ENCODE data around the gene NBEA. TPM values are rescaled to one million over a fixed set of nuclear protein-coding genes. Genes with fewer than 3 reads are reported as not detected.

The NBEA gene
- total RNA-seq, 4 donors from 2014 or later = 0.34 to 10.3 (median 2.4) TPM

DNA sequence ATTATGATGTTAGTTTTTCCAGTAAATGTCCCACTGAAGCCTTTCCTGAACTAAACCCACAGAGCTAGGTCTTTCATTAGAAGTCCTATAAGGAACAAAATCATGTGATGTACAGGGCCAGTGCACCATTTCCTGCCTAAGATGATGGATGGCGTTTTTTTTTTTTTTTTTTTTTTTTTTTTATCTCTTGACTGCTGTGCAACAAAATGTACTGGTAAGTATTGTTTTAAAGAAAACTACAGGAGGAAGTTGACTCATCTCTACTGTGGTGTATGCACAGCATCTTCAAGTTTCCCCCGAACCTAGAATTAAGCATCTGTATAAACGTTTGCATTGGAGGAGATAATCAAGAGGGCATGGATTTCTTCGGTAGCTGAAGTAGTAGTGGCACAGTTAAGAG is 197.5 kb downstream of the NBEA start:
- no peaks in the 10 kb centered on the region for H3K9me3 ChIP-seq
- no peak overlapping the region for H3K4me3 ChIP-seq
- no peak overlapping the region for H3K27ac ChIP-seq
- no peaks in the 10 kb centered on the region for H3K27me3 ChIP-seq
- 49 to 55% methylated on average over 4 of the region's 4 CpGs for WGBS, 2 donors
- H3K4me1 ChIP-seq = no peaks in the 10 kb centered on the region
- no peak for DNase-seq
- TF ChIP-seq, protein P1, sequence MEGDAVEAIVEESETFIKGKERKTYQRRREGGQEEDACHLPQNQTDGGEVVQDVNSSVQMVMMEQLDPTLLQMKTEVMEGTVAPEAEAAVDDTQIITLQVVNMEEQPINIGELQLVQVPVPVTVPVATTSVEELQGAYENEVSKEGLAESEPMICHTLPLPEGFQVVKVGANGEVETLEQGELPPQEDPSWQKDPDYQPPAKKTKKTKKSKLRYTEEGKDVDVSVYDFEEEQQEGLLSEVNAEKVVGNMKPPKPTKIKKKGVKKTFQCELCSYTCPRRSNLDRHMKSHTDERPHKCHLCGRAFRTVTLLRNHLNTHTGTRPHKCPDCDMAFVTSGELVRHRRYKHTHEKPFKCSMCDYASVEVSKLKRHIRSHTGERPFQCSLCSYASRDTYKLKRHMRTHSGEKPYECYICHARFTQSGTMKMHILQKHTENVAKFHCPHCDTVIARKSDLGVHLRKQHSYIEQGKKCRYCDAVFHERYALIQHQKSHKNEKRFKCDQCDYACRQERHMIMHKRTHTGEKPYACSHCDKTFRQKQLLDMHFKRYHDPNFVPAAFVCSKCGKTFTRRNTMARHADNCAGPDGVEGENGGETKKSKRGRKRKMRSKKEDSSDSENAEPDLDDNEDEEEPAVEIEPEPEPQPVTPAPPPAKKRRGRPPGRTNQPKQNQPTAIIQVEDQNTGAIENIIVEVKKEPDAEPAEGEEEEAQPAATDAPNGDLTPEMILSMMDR (IDR thresholded peaks at IDR 0.05) = no peak
- TF ChIP-seq POLR2A (IDR thresholded peaks at IDR 0.05) = no peak
- H3K36me3 ChIP-seq = no peaks in the 10 kb centered on the region
- intact Hi-C loops (cut with DNase I) = no loop called here

DNA sequence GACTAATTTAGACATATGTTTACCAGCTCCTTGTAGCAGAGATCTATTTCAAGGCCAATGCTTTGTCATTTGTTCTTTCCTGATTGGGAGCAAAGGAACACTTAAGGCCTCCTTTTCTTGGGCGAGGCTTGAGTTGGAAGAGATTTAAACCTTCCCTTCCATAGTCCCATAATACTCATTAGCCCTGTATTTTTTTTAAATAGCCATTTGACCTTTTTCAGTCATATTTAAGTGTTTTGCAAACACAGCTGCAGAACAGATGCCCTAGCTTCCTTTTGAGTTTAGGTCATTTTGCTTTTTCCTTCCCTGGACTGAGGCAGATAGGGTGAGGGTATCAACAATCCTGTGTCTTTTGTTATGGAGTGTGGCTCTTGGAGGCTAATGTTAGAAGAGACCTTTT is 198.3 kb downstream of the NBEA start:
- intact Hi-C loops (cut with DNase I) = no loop called here
- 65 to 83% methylated on average over 1 of the region's 1 CpG for WGBS, 2 donors

DNA sequence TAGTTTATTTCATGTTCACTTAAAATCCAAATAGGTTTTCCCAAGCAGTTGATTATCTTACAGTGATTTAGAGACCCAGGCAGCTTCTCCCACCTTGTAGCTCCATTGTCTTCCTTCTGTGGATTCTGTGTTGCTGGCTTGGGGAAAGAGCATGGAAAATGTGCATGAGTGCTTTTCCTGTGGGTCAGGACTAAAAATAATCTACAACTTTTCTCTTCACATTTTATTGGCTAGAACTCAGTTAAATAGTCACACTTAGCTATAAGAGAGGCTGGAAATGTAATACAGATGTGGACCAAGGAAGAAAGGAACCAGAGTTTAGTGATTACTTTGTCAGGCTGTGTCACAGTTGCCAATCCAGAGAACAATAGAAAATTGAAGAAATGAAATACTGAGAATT is 198.8 kb downstream of the NBEA start:
- H3K36me3 ChIP-seq = no peaks in the 10 kb centered on the region
- H3K4me3 ChIP-seq = no peak overlapping the region
- TF ChIP-seq, protein P1 (IDR thresholded peaks at IDR 0.05) = no peak
- no peak for TF ChIP-seq POLR2A (IDR thresholded peaks at IDR 0.05)
- H3K4me1 ChIP-seq = no peaks in the 10 kb centered on the region
- H3K27ac ChIP-seq = no peak overlapping the region
- H3K9me3 ChIP-seq = no peaks in the 10 kb centered on the region
- intact Hi-C loops (cut with DNase I) = no loop called here
- no peak for DNase-seq
- H3K27me3 ChIP-seq = no peaks in the 10 kb centered on the region

More for the DNA sequence above, 198.3 kb downstream of the NBEA start:
- TF ChIP-seq, protein P1 (IDR thresholded peaks at IDR 0.05) = no peak
- TF ChIP-seq POLR2A (IDR thresholded peaks at IDR 0.05) = no peak
- no peaks in the 10 kb centered on the region for H3K9me3 ChIP-seq
- no peak for DNase-seq
- H3K4me1 ChIP-seq = no peaks in the 10 kb centered on the region
- H3K27ac ChIP-seq = no peak overlapping the region
- no peaks in the 10 kb centered on the region for H3K27me3 ChIP-seq
- H3K4me3 ChIP-seq = no peak overlapping the region
- no peaks in the 10 kb centered on the region for H3K36me3 ChIP-seq

DNA sequence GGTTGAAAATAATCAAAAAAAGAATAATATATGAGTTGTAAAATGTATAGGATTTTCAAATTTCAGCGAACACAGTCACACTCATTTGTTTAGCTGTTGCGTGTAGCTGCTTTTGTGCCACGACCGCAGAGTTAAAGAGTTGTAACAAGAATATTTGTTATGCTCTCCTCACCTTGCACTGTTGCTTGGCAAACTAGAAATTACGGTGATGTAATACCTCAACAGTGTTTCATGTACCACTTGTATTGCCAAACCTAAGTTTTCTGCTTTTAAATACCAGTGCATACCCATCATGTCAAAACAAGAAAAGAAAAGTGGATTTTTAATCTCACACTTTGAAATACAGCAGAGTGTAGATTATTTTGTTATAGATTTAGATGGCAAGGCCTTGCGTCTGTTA is 201.1 kb downstream of the NBEA start:
- Histone ChIP-seq H3K36me3 (no peaks in the 10 kb centered on the region), H3K4me1 (no peaks in the 10 kb centered on the region), H3K27me3 (no peaks in the 10 kb centered on the region), H3K9me3 (no peaks in the 10 kb centered on the region), H3K4me3 (no peak overlapping the region), H3K27ac (no peak overlapping the region)
- 51 to 64% methylated on average over 6 of the region's 6 CpGs for WGBS, 2 donors
- intact Hi-C loops (cut with DNase I) = no loop called here
- no peak for TF ChIP-seq POLR2A (IDR thresholded peaks at IDR 0.05)
- TF ChIP-seq, protein P1 (IDR thresholded peaks at IDR 0.05) = no peak
- no peak for DNase-seq

DNA sequence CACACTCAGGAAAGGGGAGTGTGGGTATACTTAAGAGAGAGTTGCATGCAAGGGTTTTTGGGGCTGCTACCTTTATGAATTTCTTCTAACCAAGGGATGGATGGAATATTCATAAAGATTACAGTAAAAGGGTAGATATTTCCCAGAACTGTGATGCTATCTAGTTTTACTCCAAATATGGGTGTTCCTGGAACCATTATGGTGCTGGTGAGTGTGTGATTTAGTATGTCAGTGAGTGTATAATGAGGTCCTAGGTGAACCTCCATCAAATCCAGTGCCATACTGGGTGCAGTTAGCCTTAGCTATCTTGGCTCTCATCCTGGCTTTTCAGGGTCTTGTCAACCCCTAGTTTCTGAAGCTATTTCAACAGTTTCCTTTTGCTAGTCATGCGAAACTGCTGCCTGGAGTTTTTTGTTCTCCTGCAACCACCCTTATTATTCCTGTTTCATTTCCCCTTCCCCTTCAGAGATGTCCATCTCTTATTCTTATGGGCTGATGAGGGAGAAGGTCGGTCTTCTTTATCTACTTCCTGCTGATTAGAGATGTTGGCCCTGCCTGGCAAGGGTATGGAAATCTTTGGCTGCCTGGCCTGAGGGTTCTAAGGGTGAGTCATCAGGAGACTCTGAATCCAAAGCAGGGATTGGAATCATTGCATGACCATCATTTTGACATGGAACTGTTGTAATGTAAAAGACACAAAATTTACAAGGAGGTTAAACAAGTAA is 202.3 kb downstream of the NBEA start:
- no peak overlapping the region for H3K27ac ChIP-seq
- no peaks in the 10 kb centered on the region for H3K36me3 ChIP-seq
- H3K27me3 ChIP-seq = no peaks in the 10 kb centered on the region
- no peak overlapping the region for H3K4me3 ChIP-seq
- 35 to 44% methylated on average over 2 of the region's 2 CpGs for WGBS, 2 donors
- H3K4me1 ChIP-seq = no peaks in the 10 kb centered on the region
- no peaks in the 10 kb centered on the region for H3K9me3 ChIP-seq
- TF ChIP-seq, protein P1 (IDR thresholded peaks at IDR 0.05) = no peak
- TF ChIP-seq POLR2A (IDR thresholded peaks at IDR 0.05) = no peak
- intact Hi-C loops (cut with DNase I) = no loop called here
- no peak for DNase-seq
